Left renal pelvis (tissue), 4 donors: ENCODE data around the gene LRRC27. TPM values are rescaled to one million over a fixed set of nuclear protein-coding genes. Genes with fewer than 3 reads are reported as not detected.
"Not testable (repeated sequence)": the region's sequence is repeated elsewhere in the genome, so short reads cannot be mapped to it uniquely, and the experiment has no call there.

Experiments used
- DNase-seq, 4 donors: peaks; one replicate each; pipeline ENCODE4 v3.0.0-alpha.2; 2013; ENCODE audit warnings: low read depth in 4 of 4, low spot score in 3 of 4
- polyA plus RNA-seq, 4 donors: library from polyadenylated mRNA; unstranded; fragments of 120-200 nt; gene quantifications; one replicate each; pipeline ENCODE4 v1.2.1, GENCODE V29; 2013; ENCODE audit not compliant: insufficient read length in 4 of 4

Gene LRRC27
- polyA plus RNA-seq, 4 donors: 14.2 to 34.7 (median 25.4) TPM

DNA sequence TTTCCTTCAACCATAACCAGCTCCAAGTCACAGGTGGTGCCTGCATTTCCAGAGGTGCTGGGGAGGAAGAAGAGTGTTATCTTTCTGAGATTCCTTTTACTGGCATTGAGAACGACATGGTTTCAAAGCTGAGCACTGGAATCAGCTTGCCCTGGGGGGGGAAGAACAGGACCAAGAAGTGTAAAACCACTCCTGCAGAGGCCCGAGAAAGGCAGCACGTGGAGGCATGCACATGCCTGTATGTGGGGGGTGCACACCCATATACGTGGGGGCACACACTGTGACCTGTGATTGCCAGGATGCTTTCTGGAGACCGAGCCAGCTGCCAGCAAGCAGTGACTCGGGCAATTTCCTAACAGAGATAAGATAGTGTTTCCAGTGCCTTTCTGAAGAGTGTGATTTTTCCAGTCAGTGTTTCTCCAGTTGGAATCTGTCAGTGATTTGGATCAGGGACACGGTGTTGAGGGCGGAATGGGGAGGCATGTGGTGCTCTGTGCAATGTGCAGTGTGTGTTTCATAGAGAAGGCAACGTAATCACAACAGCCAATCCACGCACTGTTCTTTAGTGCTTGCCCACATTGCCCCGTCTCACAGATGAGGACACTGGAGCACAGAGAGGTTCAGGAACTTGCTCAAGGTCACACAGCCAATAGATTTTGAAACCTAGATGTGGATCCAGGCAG is 4.2 kb downstream of the LRRC27 start:
- DNase-seq: no peak

- no peak for DNase-seq
Measured at GRCh38 chr10:132336919-132337407, 5.0 kb downstream of the LRRC27 start.

- not testable (repeated sequence) for DNase-seq
Measured at GRCh38 chr10:132337854-132338253, 5.9 kb downstream of the LRRC27 start.

DNA sequence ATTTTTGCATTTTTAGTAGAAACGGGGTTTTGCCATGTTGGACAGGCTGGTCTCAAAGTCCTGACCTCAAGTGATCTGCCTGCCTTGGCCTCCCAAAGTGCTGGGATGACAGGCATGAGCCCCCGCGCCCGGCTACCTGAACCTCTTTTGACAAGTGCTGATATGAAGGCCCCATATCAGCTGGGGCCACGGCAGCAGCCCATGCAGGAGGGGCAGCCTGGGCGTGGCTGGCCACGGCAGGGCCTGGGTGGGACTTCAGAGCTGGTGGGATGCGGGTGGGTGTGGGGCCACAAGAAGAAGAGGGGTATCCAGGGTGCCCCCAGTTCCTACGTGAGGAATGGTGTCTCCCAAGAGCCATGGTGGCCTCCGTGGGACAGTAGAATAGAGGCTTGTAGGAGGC is 6.9 kb downstream of the LRRC27 start:
- DNase-seq: no peak

- no peak for DNase-seq
Measured at GRCh38 chr10:132339276-132339675, 7.3 kb downstream of the LRRC27 start.

- DNase-seq: no peak
Measured at GRCh38 chr10:132341017-132341416, 9.0 kb downstream of the LRRC27 start.

DNA sequence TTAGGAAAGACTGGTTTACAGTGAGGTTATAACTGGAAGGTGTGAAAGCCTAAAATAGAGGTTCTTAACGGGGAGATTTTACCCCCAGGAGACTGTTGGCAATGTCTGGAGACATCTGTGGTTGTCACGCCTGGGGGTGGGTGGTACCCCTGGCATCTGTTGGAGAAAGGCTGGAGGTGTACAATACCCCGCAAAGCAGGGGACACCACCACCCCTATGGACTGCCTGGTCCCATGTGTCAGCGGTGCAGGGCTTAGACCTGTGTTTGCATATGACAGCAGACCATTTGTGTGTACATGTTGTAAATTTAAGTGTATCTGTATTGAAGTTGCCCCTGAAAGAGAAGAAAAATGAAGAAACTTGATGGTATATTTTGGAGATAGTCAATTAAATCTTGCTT is 9.8 kb downstream of the LRRC27 start:
- DNase-seq: no peak

DNA sequence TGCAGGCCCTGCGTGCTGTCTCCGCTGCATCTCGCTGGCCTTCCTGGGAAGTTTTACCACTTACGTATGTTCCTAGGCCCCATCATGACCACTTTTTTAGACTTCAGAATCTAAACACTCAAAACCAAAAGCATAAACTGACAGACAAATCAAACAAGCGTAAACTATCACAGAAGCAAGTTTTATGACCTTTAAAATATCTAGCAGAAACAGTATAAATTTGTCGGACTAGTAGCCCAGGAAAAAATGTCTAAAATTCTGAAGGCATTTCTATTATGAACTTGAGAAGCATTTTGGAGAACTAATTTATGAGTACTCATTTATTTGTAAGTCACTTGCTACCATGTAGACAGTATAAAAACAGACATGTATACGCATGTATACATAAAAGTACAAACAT is 10.6 kb downstream of the LRRC27 start:
- no peak for DNase-seq

DNA sequence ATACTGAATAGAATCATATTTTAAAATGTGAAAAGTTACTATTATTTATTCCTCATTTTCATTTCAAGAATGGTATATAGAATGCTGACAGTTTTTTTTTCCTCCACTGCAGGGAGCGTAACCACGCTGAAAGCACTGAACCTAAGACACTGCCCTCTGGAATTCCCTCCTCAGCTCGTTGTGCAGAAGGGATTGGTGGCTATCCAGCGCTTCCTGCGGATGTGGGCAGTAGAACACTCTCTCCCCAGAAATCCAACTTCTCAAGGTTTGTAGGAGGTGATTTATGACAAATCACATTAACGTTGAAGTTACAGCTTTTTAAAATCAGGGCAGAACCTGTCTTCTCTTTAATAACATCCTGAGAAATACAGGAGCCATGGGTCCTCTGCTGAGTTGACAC is 12.4 kb downstream of the LRRC27 start:
- no peak for DNase-seq

- no peak for DNase-seq
Measured at GRCh38 chr10:132345345-132345744, 13.4 kb downstream of the LRRC27 start.

- DNase-seq: no peak
Measured at GRCh38 chr10:132346806-132347205, 14.8 kb downstream of the LRRC27 start.

DNA sequence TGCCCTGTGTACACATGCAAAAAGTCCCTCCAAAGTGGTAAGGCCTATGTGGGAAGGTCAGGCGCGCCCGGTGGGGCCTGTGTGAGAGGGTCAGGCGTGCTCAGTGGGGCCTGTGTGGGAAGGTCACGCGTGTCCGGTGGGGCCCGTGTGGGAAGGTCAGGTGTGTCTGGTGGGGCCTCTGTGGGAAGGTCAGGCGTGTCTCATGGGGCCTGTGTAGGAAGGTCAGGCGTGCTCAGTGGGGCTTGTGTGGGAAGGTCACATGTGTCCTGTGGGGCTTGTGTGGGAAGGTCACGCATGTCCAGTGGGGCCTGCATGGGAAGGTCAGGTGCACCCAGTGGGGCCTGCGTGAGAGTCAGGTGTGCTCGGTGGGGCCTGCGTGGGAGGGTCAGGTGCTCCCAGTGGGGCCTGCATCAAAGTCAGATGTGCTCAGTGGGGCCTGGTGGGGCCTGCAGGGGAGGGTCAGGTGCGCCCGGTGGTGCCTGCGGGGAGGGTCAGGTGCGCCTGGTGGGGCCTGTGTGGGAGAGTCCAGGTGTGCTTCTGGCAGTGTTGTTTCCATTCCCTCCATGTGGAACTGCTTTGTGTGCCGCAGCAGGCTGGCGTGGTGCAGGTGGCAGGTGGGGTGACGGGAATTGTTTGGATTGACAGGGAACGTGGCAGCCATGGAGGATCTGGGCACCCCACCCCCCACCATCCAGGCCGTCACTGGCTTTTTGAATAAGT is 15.4 kb downstream of the LRRC27 start:
- no peak for DNase-seq

GRCh38 chr10:132347931-132348267 is 15.9 kb downstream of the LRRC27 start:
- no peak for DNase-seq

DNA sequence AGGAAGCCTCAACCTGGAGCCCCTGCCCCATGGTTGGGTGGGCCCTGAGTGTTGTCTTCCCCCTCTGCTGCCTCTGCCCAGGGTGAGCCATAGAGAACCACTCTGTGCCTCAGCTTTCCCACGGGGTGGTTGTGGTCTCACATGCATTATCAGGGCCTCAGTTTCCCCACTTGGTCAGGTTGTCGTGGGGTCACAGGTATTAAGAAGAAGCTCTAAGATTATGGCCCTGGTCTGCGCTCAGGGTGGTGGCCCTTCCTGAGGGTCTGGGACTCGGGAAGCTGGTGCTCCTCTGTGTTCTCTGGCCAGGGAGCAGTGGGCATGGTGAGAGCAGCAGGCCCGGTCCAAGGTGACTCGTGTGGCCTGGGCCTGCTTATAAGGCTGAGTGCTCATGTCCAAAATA is 17.8 kb downstream of the LRRC27 start:
- DNase-seq: no peak

GRCh38 chr10:132350391-132350790 is 18.4 kb downstream of the LRRC27 start:
- DNase-seq: no peak

DNA sequence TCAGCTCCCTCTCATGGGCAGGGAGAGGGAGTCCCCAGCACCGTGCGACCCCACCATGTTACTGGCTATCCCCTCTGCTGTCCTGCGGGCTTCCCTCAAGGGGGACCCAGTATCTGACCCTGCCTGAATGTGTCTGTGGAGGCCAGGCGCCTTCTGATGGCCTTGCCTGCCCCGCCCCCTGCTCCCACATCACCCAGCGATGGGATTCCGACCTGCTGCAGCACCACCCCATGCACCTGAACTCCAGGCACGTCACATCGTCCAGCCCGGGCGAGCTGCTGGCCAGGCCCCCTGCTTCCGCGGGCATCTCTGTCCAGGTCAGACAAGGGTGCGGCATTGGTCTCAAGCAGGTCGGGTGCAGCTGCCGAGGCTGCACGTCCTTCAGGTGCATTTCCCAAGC is 19.0 kb downstream of the LRRC27 start:
- no peak for DNase-seq

DNA sequence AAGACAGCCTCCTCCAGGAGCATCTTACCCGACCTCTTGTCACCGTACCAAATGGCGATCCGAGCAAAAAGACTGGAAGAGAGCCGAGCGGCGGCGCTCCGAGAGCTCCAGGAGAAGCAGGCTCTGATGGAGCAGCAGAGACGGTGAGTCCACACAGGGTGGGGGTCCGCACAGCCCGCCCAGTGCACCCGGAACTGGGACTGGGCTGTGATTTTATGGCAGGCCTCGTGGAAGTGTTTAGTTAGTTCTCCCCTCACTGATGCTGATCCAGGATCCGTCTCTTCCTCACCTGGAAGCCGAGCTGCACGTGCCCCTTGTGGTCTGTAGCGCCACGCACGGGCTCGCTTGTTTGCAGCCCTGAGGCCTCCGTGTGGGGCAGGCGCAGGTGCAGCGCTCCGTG is 19.6 kb downstream of the LRRC27 start:
- no peak for DNase-seq

DNA sequence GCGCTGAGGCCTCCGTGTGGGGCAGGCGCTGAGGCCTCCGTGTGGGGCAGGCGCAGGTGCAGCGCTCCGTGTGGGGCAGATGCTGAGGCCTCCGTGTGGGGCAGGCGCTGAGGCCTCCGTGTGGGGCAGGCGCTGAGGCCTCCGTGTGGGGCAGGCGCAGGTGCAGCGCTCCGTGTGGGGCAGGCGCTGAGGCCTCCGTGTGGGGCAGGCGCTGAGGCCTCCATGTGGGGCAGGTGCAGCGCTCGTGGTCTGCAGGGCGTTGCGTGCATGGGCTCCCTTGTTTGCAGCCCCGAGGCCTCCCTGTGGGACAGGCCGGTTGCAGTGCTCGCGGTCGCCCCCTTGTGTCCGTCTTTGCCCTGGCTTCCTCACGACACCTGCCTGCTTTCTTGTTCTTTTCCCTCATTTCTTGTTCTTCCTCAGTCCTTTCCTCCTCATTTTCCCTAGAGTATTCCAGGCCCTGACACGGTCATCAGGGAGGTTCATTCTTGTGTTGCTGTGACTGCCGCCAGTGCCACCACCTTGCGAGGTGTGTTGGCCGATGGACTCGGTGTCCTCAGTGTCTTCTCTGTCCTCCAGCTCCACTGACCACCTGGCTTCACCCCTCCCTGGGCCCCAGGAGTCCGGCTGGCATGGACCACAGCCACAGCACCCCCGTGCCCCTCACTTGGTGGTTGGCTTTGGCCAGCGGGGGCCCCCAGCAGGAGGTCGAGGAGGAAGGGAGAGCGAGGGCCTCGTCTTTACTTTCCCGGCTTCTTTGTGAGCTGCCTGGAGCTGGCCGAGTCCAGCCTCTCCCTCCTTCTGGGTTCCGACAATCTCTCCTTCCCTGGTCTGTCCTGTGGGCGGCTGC is 20.7 kb downstream of the LRRC27 start:
- peak in 1 of 4 donors; percentile 22 for DNase-seq

DNA sequence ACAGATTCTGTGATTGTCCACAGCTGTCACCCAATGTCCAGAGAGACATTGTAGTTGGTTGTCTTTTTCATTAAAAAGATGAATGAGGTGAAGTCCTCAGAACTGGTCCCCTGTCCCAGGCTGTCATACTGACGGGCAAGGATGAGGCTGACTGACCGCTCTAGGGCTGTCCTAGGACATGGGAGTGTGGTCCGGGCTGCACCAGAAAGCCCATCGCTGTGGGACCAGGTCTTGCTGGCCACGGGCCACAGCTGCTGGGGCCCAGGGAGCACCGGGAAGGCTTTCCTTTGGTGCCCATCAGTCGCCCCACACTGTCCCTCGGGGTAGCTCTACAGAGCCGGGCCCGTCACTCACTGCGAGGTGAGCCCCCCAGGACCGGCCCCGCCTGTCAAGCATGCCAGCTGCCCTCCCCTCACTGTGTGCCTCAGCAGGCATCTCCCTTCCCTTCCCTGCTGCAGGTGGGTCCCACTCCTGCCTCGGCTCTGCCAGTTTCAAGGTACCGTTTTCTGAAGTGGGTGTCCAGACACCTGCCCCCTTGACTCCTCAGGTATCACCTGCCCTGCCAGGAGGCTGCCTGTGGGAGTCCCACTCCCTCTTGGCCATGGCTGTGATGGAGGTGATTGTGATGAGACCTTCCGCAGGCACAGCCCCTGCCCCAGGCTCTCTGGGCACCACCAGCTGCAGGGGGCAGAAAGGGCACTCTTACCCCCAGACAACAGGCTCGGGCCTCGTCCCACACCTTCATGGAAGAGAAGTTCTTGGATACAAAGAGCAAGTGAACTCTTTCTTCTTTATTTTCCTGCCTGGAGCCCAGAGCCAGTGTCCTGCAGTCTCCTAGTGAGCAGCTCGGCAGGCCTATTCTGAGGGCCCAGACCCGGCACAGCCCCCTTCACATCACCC is 21.7 kb downstream of the LRRC27 start:
- no peak for DNase-seq

GRCh38 chr10:132354356-132355094 is 22.5 kb downstream of the LRRC27 start:
- no peak for DNase-seq
